Gastrocnemius medialis (tissue), 4 donors: ENCODE data around the gene NFKBIZ. TPM values are rescaled to one million over a fixed set of nuclear protein-coding genes. Genes with fewer than 3 reads are reported as not detected.
A peak's percentile ranks its signal among the peaks of the same experiment; 100 is the strongest.

Experiments
- ATAC-seq, 2 donors: fragments of 150-250 bp; one replicate each; pipeline ENCODE4 v1.9.1; 2016
- DNase-seq, 2 donors: peaks; one replicate each; pipeline ENCODE4 v3.0.0-alpha.2; 2019
- H3K27ac ChIP-seq, 4 donors: fragments of 200-600 bp; sonication (generic); 1 replicate in 1 of 4; 2 replicates in 3 of 4; pipeline ENCODE4 v1.5.1; 2016 to 2018; ENCODE audit warnings: mild to moderate bottlenecking in 2 of 4, moderate library complexity in 1 of 4
- H3K27me3 ChIP-seq, 3 donors: fragments of 200-600 bp; sonication (generic) in 2 of 3; 1 replicate in 1 of 3; 2 replicates in 2 of 3; pipeline versions ENCODE4 v1.5.1 to v1.6.0; 2016 to 2019; ENCODE audit warnings: mild to moderate bottlenecking in 1 of 3, moderate library complexity in 1 of 3
- H3K36me3 ChIP-seq, 2 donors: fragments of 200-600 bp; sonication (generic) in 1 of 2; one replicate each; pipeline ENCODE4 v1.5.1; 2017 to 2018
- H3K4me1 ChIP-seq, 2 donors: fragments of 200-600 bp; sonication (generic) in 1 of 2; one replicate each; pipeline ENCODE4 v1.5.1; 2016 to 2017; ENCODE audit warnings: mild to moderate bottlenecking in 2 of 2
- H3K4me3 ChIP-seq, 4 donors: fragments of 200-600 bp; sonication (generic) in 3 of 4; 1 replicate in 1 of 4; 2 replicates in 3 of 4; pipeline ENCODE4 v1.5.1; 2016 to 2019; ENCODE audit warnings: mild to moderate bottlenecking in 2 of 4
- H3K9me3 ChIP-seq, 3 donors: fragments of 200-600 bp; sonication (generic) in 2 of 3; 1 replicate in 1 of 3; 2 replicates in 2 of 3; pipeline ENCODE4 v1.5.1; 2016 to 2019
- CTCF ChIP-seq, 5 experiments: fragments of 450-650 bp in 3 of 5; fragments of 200-600 bp in 2 of 5; sonication (generic) in 2 of 5; IDR thresholded peaks in 4 of 5; conservative IDR thresholded peaks in 1 of 5; 1 replicate in 4 of 5; 2 replicates in 1 of 5; pipeline ENCODE4 v1.5.1; 2016 to 2019; ENCODE audit warnings: antibody characterized with exemption in 5 of 5, mild to moderate bottlenecking in 3 of 5, moderate library complexity in 3 of 5
- POLR2A ChIP-seq, 2 donors: fragments of 450-650 bp; IDR thresholded peaks; one replicate each; pipeline ENCODE4 v1.6.1; 2017; ENCODE audit warnings: antibody characterized with exemption in 2 of 2, mild to moderate bottlenecking in 2 of 2, moderate library complexity in 2 of 2
- in situ Hi-C, 4 donors: fragments of 200-750 bp; cut with MboI; loops; one replicate each; pipeline versions ENCODE4 v1.15.0 to v1.8.0; 2017; ENCODE audit warnings: low sequenced_read_pairs in 4 of 4
- intact Hi-C: fragments of 100-400 bp; cut with DNase I; formaldehyde crosslinking; loops from one replicate; pipeline ENCODE4 v1.15.1; 2023; ENCODE audit warnings: low total_unique reads
- total RNA-seq, 4 donors: library from RNA; depleted of rRNA; stranded (reverse); fragments of >200 nt; gene quantifications; one replicate each; pipeline versions ENCODE4 v1.1.0 to v1.2.3, GENCODE V29; 2016

The NFKBIZ gene
- total RNA-seq, 4 donors from 2014 or later = 9.2 to 25.9 (median 20.6) TPM

DNA sequence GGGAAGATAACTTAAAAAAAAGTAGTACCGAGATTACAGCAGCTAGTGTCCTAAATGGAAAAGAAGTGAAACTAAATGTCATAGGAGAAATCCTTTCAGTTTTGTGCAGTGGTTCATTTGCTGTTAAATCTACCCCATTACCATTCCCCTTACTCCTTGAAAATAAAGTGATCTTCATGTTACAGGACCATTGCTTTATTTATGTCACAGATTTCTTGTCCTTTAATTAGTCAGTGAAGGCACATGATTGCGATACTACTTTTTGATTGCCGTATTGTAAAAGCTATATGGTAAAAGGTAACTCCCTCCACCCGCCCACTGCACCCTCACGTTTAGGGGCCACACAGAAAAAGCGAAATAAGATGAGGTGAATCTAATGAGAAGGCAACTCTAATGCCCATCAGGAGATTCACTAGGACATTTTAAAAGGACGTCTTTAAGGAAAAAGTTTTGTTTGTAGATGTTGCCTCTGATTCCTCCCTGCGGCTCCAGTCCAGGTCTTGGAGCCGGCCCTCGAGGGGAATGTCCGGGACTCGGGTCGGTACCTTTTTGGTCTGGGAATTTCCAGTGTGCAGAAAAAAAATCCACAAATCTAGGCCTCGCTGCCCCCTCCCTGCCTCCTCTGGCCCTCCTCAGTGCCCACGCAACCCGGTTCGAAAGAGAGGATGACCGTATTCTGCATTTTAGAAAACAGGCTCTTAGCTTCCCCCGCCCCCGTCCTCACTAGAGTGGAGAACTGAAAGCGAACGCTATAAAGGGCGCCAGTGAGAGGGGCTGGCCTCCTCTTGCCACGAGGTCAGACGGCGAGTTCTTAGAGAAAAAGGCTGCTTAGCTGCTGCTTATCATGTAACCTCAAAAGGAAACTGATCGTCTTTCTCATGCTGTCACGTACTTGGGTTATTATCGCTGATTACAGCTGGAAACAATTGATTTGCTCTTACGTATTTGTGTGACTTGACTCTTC, 21.8 kb upstream of the NFKBIZ start:
- peak; percentile 67 to 69 for ATAC-seq

DNA sequence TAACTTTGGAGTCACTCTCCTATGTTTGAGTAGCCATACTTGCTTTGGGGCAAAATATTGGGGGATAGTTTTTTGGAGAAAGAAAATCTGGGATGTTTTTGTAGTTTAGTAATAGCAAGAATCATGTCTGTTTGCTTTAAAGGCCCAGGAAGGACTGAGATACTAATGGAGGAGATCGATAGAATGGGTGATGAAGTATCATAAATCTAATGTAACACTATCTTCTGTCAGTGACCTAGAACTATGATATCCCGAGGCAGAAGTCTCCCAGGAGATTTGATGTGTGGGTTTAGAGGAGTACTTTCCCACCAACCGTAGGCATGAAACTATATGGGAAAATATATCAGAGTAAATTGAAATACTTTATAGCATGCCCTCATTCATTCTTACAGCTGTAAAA, 21.0 kb upstream of the NFKBIZ start:
- peak overlapping the region; percentile 80 to 85 (median 83) for H3K27ac ChIP-seq
- H3K4me3 ChIP-seq = peak overlapping the region; percentile 51 to 77 (median 70)
- no peaks in the 10 kb centered on the region for H3K27me3 ChIP-seq
- in situ Hi-C loops = loop anchor here in 1 of 4 donors (10.0 kb wide), 1 partner anchor 397 kb away; no protein-coding TSS in a partner anchor
- no peaks in the 10 kb centered on the region for H3K9me3 ChIP-seq
- peaks cover 28 to 44% of the 10 kb centered on the region in 2 donors for H3K4me1 ChIP-seq
- H3K36me3 ChIP-seq = no peaks in the 10 kb centered on the region
- no peak for ATAC-seq
- no peak for DNase-seq
- intact Hi-C loops = no loop called here
- TF ChIP-seq CTCF (IDR thresholded peaks at IDR 0.05 in 4 of 5, conservative IDR thresholded peaks at IDR 0.05 in 1 of 5) = no peak
- TF ChIP-seq POLR2A (IDR thresholded peaks at IDR 0.05) = no peak

More for the DNA sequence above, 21.8 kb upstream of the NFKBIZ start:
- peak overlapping the region; percentile 51 to 77 (median 70) for H3K4me3 ChIP-seq
- intact Hi-C loops (loop anchor here (2.0 kb wide), 1 partner anchor 21 kb away; the partner anchor contains the start of gene NFKBIZ), in situ Hi-C loops (loop anchor here in 1 of 4 donors (10.0 kb wide), 1 partner anchor 397 kb away; no protein-coding TSS in a partner anchor)
- H3K9me3 ChIP-seq = no peaks in the 10 kb centered on the region
- peak; percentile 52 for DNase-seq
- peak overlapping the region; percentile 80 to 85 (median 83) for H3K27ac ChIP-seq
- H3K27me3 ChIP-seq = no peaks in the 10 kb centered on the region
- TF ChIP-seq POLR2A (IDR thresholded peaks at IDR 0.05) = peak in 1 of 2 donors; percentile 53
- no peak for TF ChIP-seq CTCF (IDR thresholded peaks at IDR 0.05 in 4 of 5, conservative IDR thresholded peaks at IDR 0.05 in 1 of 5)
- H3K36me3 ChIP-seq = no peaks in the 10 kb centered on the region
- H3K4me1 ChIP-seq = peaks cover 28 to 41% of the 10 kb centered on the region in 2 donors

- H3K27me3 ChIP-seq = no peaks in the 10 kb centered on the region
- in situ Hi-C loops (loop anchor here in 1 of 4 donors (10.0 kb wide), 1 partner anchor 396 kb away; no protein-coding TSS in a partner anchor), intact Hi-C loops (no loop called here)
- peak overlapping the region in 3 of 4 donors; percentile 68 to 77 (median 72) for H3K4me3 ChIP-seq
- H3K4me1 ChIP-seq = peaks cover 28 to 44% of the 10 kb centered on the region in 2 donors
- H3K9me3 ChIP-seq = no peaks in the 10 kb centered on the region
- peak; percentile 63 to 66 for DNase-seq
- peak; percentile 86 to 88 for ATAC-seq
- TF ChIP-seq POLR2A (IDR thresholded peaks at IDR 0.05) (peak in 1 of 2 donors; percentile 24), CTCF (IDR thresholded peaks at IDR 0.05 in 4 of 5, conservative IDR thresholded peaks at IDR 0.05 in 1 of 5) (no peak)
- no peaks in the 10 kb centered on the region for H3K36me3 ChIP-seq
- peak overlapping the region; percentile 80 to 85 (median 83) for H3K27ac ChIP-seq
These were observed 20.4 kb upstream of the NFKBIZ start for GRCh38 chr3:101828691-101829436.

DNA sequence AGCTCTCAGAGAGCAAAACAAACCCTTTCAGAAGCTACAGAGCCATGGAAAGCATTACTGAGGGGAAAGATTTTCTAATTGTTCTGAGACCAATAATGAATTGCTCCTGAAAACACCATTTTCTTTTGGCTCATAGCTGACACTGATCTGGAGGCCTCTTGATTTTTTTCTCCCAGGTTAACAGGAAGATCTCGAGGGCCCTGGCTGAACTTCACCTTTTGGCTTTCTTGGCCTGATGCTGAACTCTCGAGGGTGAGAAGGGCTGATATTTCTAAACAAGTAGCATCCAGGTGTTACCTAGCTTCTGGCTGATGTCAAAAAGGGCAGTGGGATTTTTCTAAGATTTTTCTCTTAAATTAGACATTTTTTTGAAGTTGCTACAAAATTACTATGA, 19.9 kb upstream of the NFKBIZ start:
- intact Hi-C loops = no loop called here
- no peak overlapping the region for H3K4me3 ChIP-seq

More for the DNA sequence above, 19.9 kb upstream of the NFKBIZ start:
- TF ChIP-seq CTCF (IDR thresholded peaks at IDR 0.05 in 4 of 5, conservative IDR thresholded peaks at IDR 0.05 in 1 of 5) (no peak), POLR2A (IDR thresholded peaks at IDR 0.05) (peak in 1 of 2 donors; percentile 2)
- in situ Hi-C loops = loop anchor here in 1 of 4 donors (10.0 kb wide), 1 partner anchor 395 kb away; no protein-coding TSS in a partner anchor
- Histone ChIP-seq H3K4me1 (peaks cover 28 to 43% of the 10 kb centered on the region in 2 donors), H3K9me3 (no peaks in the 10 kb centered on the region), H3K36me3 (no peaks in the 10 kb centered on the region), H3K27me3 (no peaks in the 10 kb centered on the region), H3K27ac (peak overlapping the region; percentile 80 to 85 (median 83))
- DNase-seq = no peak
- no peak for ATAC-seq
